CD4-positive, alpha-beta memory T cell (primary cell): Measurements from ENCODE around the gene ENPP3. TPM values are rescaled to one million over a fixed set of nuclear protein-coding genes. Genes with fewer than 3 reads are reported as not detected.

Source experiments
- CTCF ChIA-PET: fragments of 350-600 bp; sonication (Branson Sonifier 250); formaldehyde crosslinking; loops from one replicate; lab custom pipeline; 2021; ENCODE audit warnings: inconsistent platforms; ENCODE audit not compliant: partially characterized antibody; lab: Charles Lee
- POLR2A ChIA-PET: fragments of 350-600 bp; sonication (Branson Sonifier 250); formaldehyde crosslinking; loops from one replicate; lab custom pipeline; 2021; ENCODE audit not compliant: partially characterized antibody; lab: Charles Lee
- DNase-seq, 5 donors: peaks; one replicate each; pipeline versions ENCODE4 v3.0.0 to v3.0.0-alpha.2; 2020 to 2022; ENCODE audit warnings: mixed read lengths in 1 of 5
- H3K27ac ChIP-seq: one replicate; pipeline ENCODE4 v1.7.0; 2013; ENCODE audit warnings: low read depth, low read length
- H3K27me3 ChIP-seq: 2 replicates; pipeline ENCODE4 v1.7.0; 2013; ENCODE audit warnings: mild to moderate bottlenecking, low read length, moderate library complexity; ENCODE audit not compliant: insufficient read depth
- H3K36me3 ChIP-seq: 2 replicates; pipeline ENCODE4 v1.7.0; 2013; ENCODE audit warnings: mild to moderate bottlenecking, low read length, moderate library complexity; ENCODE audit not compliant: insufficient read depth
- H3K4me1 ChIP-seq: 2 replicates; pipeline ENCODE4 v1.7.0; 2013; ENCODE audit warnings: mild to moderate bottlenecking, low read length, moderate library complexity; ENCODE audit not compliant: insufficient read depth
- H3K4me3 ChIP-seq, 2 donors: one replicate each; pipeline ENCODE4 v1.7.0; 2013; ENCODE audit warnings: low read length in 2 of 2, mild to moderate bottlenecking in 1 of 2
- H3K9me3 ChIP-seq, 2 donors: one replicate each; pipeline ENCODE4 v1.7.0; 2013; ENCODE audit warnings: low read length in 2 of 2, control low read depth in 1 of 2; ENCODE audit not compliant: control insufficient read depth in 1 of 2
- H3K27ac Mint-ChIP-seq, 7 donors: one replicate each; pipeline ENCODE4 v1.8.0; 2020 to 2021; ENCODE audit warnings: mixed read lengths in 7 of 7, mild to moderate bottlenecking in 6 of 7, inconsistent platforms in 3 of 7, moderate library complexity in 3 of 7
- H3K27me3 Mint-ChIP-seq, 2 donors: one replicate each; pipeline ENCODE4 v1.8.0; 2020 to 2021; ENCODE audit warnings: mixed read lengths in 2 of 2
- H3K36me3 Mint-ChIP-seq, 2 donors: one replicate each; pipeline ENCODE4 v1.8.0; 2020 to 2021; ENCODE audit warnings: mixed read lengths in 2 of 2, inconsistent platforms in 1 of 2, mild to moderate bottlenecking in 1 of 2
- H3K4me1 Mint-ChIP-seq, 4 donors: one replicate each; pipeline ENCODE4 v1.8.0; 2020 to 2021; ENCODE audit warnings: mixed read lengths in 4 of 4, mild to moderate bottlenecking in 1 of 4
- H3K4me3 Mint-ChIP-seq, 8 donors: one replicate each; pipeline ENCODE4 v1.8.0; 2020 to 2021; ENCODE audit warnings: mixed read lengths in 8 of 8, mild to moderate bottlenecking in 7 of 8, moderate library complexity in 6 of 8, inconsistent platforms in 3 of 8
- H3K9me3 Mint-ChIP-seq, 8 donors: one replicate each; pipeline ENCODE4 v1.8.0; 2020 to 2021; ENCODE audit warnings: mixed read lengths in 8 of 8, mild to moderate bottlenecking in 5 of 8, inconsistent platforms in 3 of 8, moderate library complexity in 1 of 8
- intact Hi-C: fragments of 100-400 bp; cut with micrococcal nuclease; formaldehyde crosslinking; loops from one replicate; pipeline ENCODE4 v1.15.1; 2023
- polyA plus RNA-seq, 2 donors: library from polyadenylated mRNA; unstranded; fragments of 300-500 nt; fragmentation: Illumina TruSeq; gene quantifications; one replicate each; pipeline ENCODE4 v1.2.3, GENCODE V29; 2021
- total RNA-seq, 2 experiments: library from RNA; stranded (reverse); gene quantifications; one replicate each; pipeline ENCODE4 v1.2.3, GENCODE V29; 2021

ENPP3 gene
- total and polyA plus RNA-seq, 4 experiments from 2014 or later: 0.15 to 0.79 (median 0.28) TPM

GRCh38 chr6:131730264-131730663 is 93.2 kb downstream of the ENPP3 start:
- CTCF ChIA-PET: interaction anchor here (1.1 kb wide), 1 partner anchor 9 kb away, joined by 3 read pairs; no protein-coding TSS in a partner anchor
- H3K9me3 ChIP-seq: no peaks in the 10 kb centered on the region
- H3K9me3 Mint-ChIP-seq: peaks cover 0 to 2% (median 0%) of the 10 kb centered on the region in 8 donors
- POLR2A ChIA-PET: no interaction called here
- H3K27ac ChIP-seq: no peak overlapping the region
- peaks cover 0 to 3% of the 10 kb centered on the region in 2 donors for H3K27me3 Mint-ChIP-seq
- intact Hi-C loops: no loop called here
- H3K4me1 ChIP-seq: no peaks in the 10 kb centered on the region
- no peaks in the 10 kb centered on the region for H3K36me3 ChIP-seq
- H3K4me3 ChIP-seq: no peak overlapping the region
- no peak for DNase-seq
- H3K27me3 ChIP-seq: no peaks in the 10 kb centered on the region
- H3K4me3 Mint-ChIP-seq: no peak overlapping the region
- H3K27ac Mint-ChIP-seq: no peak overlapping the region
- H3K36me3 Mint-ChIP-seq: no peaks in the 10 kb centered on the region
- peaks cover 0 to 1% (median 0%) of the 10 kb centered on the region in 4 donors for H3K4me1 Mint-ChIP-seq

GRCh38 chr6:131731224-131731623 is 94.1 kb downstream of the ENPP3 start:
- intact Hi-C loops: no loop called here
- Mint-ChIP-seq H3K27me3 (peaks cover 0 to 3% of the 10 kb centered on the region in 2 donors), H3K4me1 (peaks cover 0 to 1% (median 0%) of the 10 kb centered on the region in 4 donors), H3K4me3 (no peak overlapping the region), H3K36me3 (no peaks in the 10 kb centered on the region), H3K9me3 (peaks cover 0 to 2% (median 0%) of the 10 kb centered on the region in 8 donors), H3K27ac (no peak overlapping the region)
- H3K36me3 ChIP-seq: no peaks in the 10 kb centered on the region
- no peak overlapping the region for H3K4me3 ChIP-seq
- H3K27ac ChIP-seq: no peak overlapping the region
- CTCF ChIA-PET: interaction anchor here (0.7 to 0.8 kb wide), 2 partner anchors 9 to 400 kb away, joined by 3 read pairs; no protein-coding TSS in a partner anchor
- H3K4me1 ChIP-seq: no peaks in the 10 kb centered on the region
- H3K9me3 ChIP-seq: no peaks in the 10 kb centered on the region
- POLR2A ChIA-PET: no interaction called here
- no peak for DNase-seq
- H3K27me3 ChIP-seq: no peaks in the 10 kb centered on the region

GRCh38 chr6:131733376-131734016 is 96.4 kb downstream of the ENPP3 start:
- H3K27ac ChIP-seq: no peak overlapping the region
- H3K4me3 Mint-ChIP-seq: no peak overlapping the region
- H3K27me3 ChIP-seq: no peaks in the 10 kb centered on the region
- ChIA-PET POLR2A (no interaction called here), CTCF (interaction anchor here (0.7 kb wide), 1 partner anchor 10 kb away, joined by 3 read pairs; no protein-coding TSS in a partner anchor)
- peaks cover 0 to 1% (median 0%) of the 10 kb centered on the region in 4 donors for H3K4me1 Mint-ChIP-seq
- H3K27ac Mint-ChIP-seq: no peak overlapping the region
- H3K4me3 ChIP-seq: no peak overlapping the region
- no peaks in the 10 kb centered on the region for H3K36me3 ChIP-seq
- H3K36me3 Mint-ChIP-seq: no peaks in the 10 kb centered on the region
- no peaks in the 10 kb centered on the region for H3K4me1 ChIP-seq
- no peaks in the 10 kb centered on the region for H3K9me3 ChIP-seq
- intact Hi-C loops: no loop called here
- H3K27me3 Mint-ChIP-seq: peaks cover 0 to 3% of the 10 kb centered on the region in 2 donors
- peaks cover 0 to 2% (median 0%) of the 10 kb centered on the region in 8 donors for H3K9me3 Mint-ChIP-seq
- no peak for DNase-seq

- H3K27me3 Mint-ChIP-seq: no peaks in the 10 kb centered on the region
- H3K27ac ChIP-seq: no peak overlapping the region
- H3K27ac Mint-ChIP-seq: no peak overlapping the region
- DNase-seq: no peak
- peaks cover 0 to 1% (median 0%) of the 10 kb centered on the region in 4 donors for H3K4me1 Mint-ChIP-seq
- intact Hi-C loops: no loop called here
- H3K4me3 Mint-ChIP-seq: no peak overlapping the region
- no peaks in the 10 kb centered on the region for H3K27me3 ChIP-seq
- CTCF ChIA-PET: no interaction called here
- H3K9me3 Mint-ChIP-seq: no peaks in the 10 kb centered on the region
- no peaks in the 10 kb centered on the region for H3K9me3 ChIP-seq
- no peaks in the 10 kb centered on the region for H3K36me3 Mint-ChIP-seq
- no peaks in the 10 kb centered on the region for H3K4me1 ChIP-seq
- POLR2A ChIA-PET: no interaction called here
- no peak overlapping the region for H3K4me3 ChIP-seq
- H3K36me3 ChIP-seq: no peaks in the 10 kb centered on the region
Measured at GRCh38 chr6:131736003-131736596, 99.0 kb downstream of the ENPP3 start.

GRCh38 chr6:131736811-131737210 is 99.7 kb downstream of the ENPP3 start:
- intact Hi-C loops: no loop called here
- Mint-ChIP-seq H3K27ac (no peak overlapping the region), H3K27me3 (no peaks in the 10 kb centered on the region), H3K4me1 (peaks cover 0 to 1% (median 0%) of the 10 kb centered on the region in 4 donors), H3K4me3 (no peak overlapping the region), H3K9me3 (no peaks in the 10 kb centered on the region), H3K36me3 (no peaks in the 10 kb centered on the region)
- Histone ChIP-seq H3K36me3 (no peaks in the 10 kb centered on the region), H3K4me1 (no peaks in the 10 kb centered on the region), H3K27ac (no peak overlapping the region), H3K9me3 (no peaks in the 10 kb centered on the region), H3K4me3 (no peak overlapping the region), H3K27me3 (no peaks in the 10 kb centered on the region)
- DNase-seq: no peak
- POLR2A ChIA-PET: no interaction called here
- CTCF ChIA-PET: no interaction called here

- CTCF ChIA-PET: interaction anchor here (0.6 kb wide), 1 partner anchor 144 kb away, joined by 3 read pairs; no protein-coding TSS in a partner anchor
- POLR2A ChIA-PET: interaction anchor here (0.6 kb wide), 1 partner anchor 105 kb away, joined by 3 read pairs; no protein-coding TSS in a partner anchor
Measured at GRCh38 chr6:131739136-131739535, 102.0 kb downstream of the ENPP3 start.

GRCh38 chr6:131740161-131740560 is 103.1 kb downstream of the ENPP3 start:
- ChIA-PET CTCF (no interaction called here), POLR2A (no interaction called here)
- H3K4me1 Mint-ChIP-seq: no peaks in the 10 kb centered on the region
- intact Hi-C loops: no loop called here
- no peaks in the 10 kb centered on the region for H3K4me1 ChIP-seq
- H3K9me3 ChIP-seq: no peaks in the 10 kb centered on the region
- H3K4me3 ChIP-seq: no peak overlapping the region
- H3K27me3 ChIP-seq: no peaks in the 10 kb centered on the region
- no peak overlapping the region for H3K4me3 Mint-ChIP-seq
- H3K27me3 Mint-ChIP-seq: peaks cover 0 to 4% of the 10 kb centered on the region in 2 donors
- H3K27ac Mint-ChIP-seq: no peak overlapping the region
- no peak overlapping the region for H3K27ac ChIP-seq
- H3K9me3 Mint-ChIP-seq: no peaks in the 10 kb centered on the region
- H3K36me3 ChIP-seq: no peaks in the 10 kb centered on the region
- no peaks in the 10 kb centered on the region for H3K36me3 Mint-ChIP-seq
- no peak for DNase-seq

More at GRCh38 chr6:131739136-131739535, 102.0 kb downstream of the ENPP3 start:
- H3K9me3 Mint-ChIP-seq: no peaks in the 10 kb centered on the region
- no peak for DNase-seq
- H3K36me3 Mint-ChIP-seq: no peaks in the 10 kb centered on the region
- H3K4me3 Mint-ChIP-seq: no peak overlapping the region
- H3K27me3 ChIP-seq: no peaks in the 10 kb centered on the region
- intact Hi-C loops: no loop called here
- no peak overlapping the region for H3K27ac Mint-ChIP-seq
- no peak overlapping the region for H3K27ac ChIP-seq
- H3K4me1 Mint-ChIP-seq: no peaks in the 10 kb centered on the region
- H3K4me3 ChIP-seq: no peak overlapping the region
- H3K36me3 ChIP-seq: no peaks in the 10 kb centered on the region
- no peaks in the 10 kb centered on the region for H3K9me3 ChIP-seq
- H3K27me3 Mint-ChIP-seq: peaks cover 0 to 1% of the 10 kb centered on the region in 2 donors
- H3K4me1 ChIP-seq: no peaks in the 10 kb centered on the region
